Stimulated activated CD8-positive, alpha-beta memory T cell treated with anti-CD3 and anti-CD28 coated beads, Interleukin-2, amount 100 ng/mL, for 48 hours (primary cell): ENCODE data around the gene ZBTB9.
"Not testable (repeated sequence)": the region's sequence is repeated elsewhere in the genome, so short reads cannot be mapped to it uniquely, and the experiment has no call there.

Experiments used
- DNase-seq, 2 donors: peaks; one replicate each; pipeline ENCODE4 v3.0.0-alpha.2; 2020; ENCODE audit warnings: low read depth in 2 of 2

Gene ZBTB9

GRCh38 chr6:33466075-33466735 lies 11.8 kb downstream of the ZBTB9 start:
- DNase-seq = no peak

GRCh38 chr6:33467091-33467490 lies 12.7 kb downstream of the ZBTB9 start:
- no peak for DNase-seq

GRCh38 chr6:33469661-33470060 lies 15.3 kb downstream of the ZBTB9 start:
- DNase-seq = no peak

GRCh38 chr6:33477864-33478263 lies 23.5 kb downstream of the ZBTB9 start:
- no peak for DNase-seq

- DNase-seq = no peak
Measured at GRCh38 chr6:33481192-33481591, 26.8 kb downstream of the ZBTB9 start.

GRCh38 chr6:33482620-33483019 lies 28.2 kb downstream of the ZBTB9 start:
- not testable (repeated sequence) for DNase-seq

GRCh38 chr6:33483678-33484077 lies 29.3 kb downstream of the ZBTB9 start:
- DNase-seq = no peak

- DNase-seq = not testable (repeated sequence)
Measured at GRCh38 chr6:33484673-33485262, 30.4 kb downstream of the ZBTB9 start.

- DNase-seq = not testable (repeated sequence)
Measured at GRCh38 chr6:33485680-33486079, 31.3 kb downstream of the ZBTB9 start.

- no peak for DNase-seq
Measured at GRCh38 chr6:33488339-33488738, 34.0 kb downstream of the ZBTB9 start.

- DNase-seq = no peak
Measured at GRCh38 chr6:33490198-33490597, 35.8 kb downstream of the ZBTB9 start.

GRCh38 chr6:33490621-33491020 lies 36.2 kb downstream of the ZBTB9 start:
- no peak for DNase-seq

GRCh38 chr6:33492093-33492492 lies 37.7 kb downstream of the ZBTB9 start:
- no peak for DNase-seq

GRCh38 chr6:33497157-33497556 lies 42.8 kb downstream of the ZBTB9 start:
- DNase-seq = no peak

GRCh38 chr6:33502486-33502885 lies 48.1 kb downstream of the ZBTB9 start:
- DNase-seq = no peak

GRCh38 chr6:33504486-33504885 lies 50.1 kb downstream of the ZBTB9 start:
- no peak for DNase-seq

GRCh38 chr6:33505548-33506370 lies 51.4 kb downstream of the ZBTB9 start:
- DNase-seq = no peak
